DOHH2 (cell line): ENCODE data around the gene CSNK1G2.

Source experiments
- EZH2phosphoT487 ChIP-seq: fragments of 200-600 bp; sonication (generic); IDR thresholded peaks from 2 replicates; pipeline ENCODE4 v1.6.1; 2017; ENCODE audit warnings: borderline replicate concordance, mild to moderate bottlenecking, antibody characterized with exemption, low read length, moderate library complexity, mixed read lengths
- TF ChIP-seq, protein P1 (sequence below): fragments of 200-600 bp; sonication (generic); IDR thresholded peaks from one replicate; pipeline ENCODE4 v1.5.1; 2014; ENCODE audit warnings: antibody characterized with exemption, mild to moderate bottlenecking, low read depth, low read length; ENCODE audit not compliant: poor library complexity, severe bottlenecking

DNA sequence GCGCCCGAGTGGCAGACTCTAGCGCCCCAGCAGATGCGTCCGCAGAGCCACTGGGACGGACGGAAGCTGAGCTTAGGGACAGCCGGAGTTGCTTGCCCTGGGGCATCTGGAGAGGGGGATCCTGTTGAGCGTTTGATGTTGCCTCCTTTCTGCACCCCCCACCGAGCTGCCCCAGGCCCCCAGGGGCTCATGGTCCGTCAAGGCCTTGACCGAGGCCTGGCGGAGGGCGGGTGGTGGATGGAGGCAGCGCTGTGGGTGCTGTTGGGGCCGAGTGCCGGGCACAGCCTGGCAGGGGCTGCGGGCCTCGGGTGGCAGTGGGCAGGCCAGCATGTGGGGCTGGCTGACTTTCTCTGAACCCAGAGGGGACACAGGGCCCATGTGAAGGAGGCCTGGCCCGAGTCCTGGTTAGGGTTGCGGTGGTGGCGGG, 2.7 kb downstream of the CSNK1G2 start:
- TF ChIP-seq EZH2phosphoT487: no peak
- TF ChIP-seq, protein P1, sequence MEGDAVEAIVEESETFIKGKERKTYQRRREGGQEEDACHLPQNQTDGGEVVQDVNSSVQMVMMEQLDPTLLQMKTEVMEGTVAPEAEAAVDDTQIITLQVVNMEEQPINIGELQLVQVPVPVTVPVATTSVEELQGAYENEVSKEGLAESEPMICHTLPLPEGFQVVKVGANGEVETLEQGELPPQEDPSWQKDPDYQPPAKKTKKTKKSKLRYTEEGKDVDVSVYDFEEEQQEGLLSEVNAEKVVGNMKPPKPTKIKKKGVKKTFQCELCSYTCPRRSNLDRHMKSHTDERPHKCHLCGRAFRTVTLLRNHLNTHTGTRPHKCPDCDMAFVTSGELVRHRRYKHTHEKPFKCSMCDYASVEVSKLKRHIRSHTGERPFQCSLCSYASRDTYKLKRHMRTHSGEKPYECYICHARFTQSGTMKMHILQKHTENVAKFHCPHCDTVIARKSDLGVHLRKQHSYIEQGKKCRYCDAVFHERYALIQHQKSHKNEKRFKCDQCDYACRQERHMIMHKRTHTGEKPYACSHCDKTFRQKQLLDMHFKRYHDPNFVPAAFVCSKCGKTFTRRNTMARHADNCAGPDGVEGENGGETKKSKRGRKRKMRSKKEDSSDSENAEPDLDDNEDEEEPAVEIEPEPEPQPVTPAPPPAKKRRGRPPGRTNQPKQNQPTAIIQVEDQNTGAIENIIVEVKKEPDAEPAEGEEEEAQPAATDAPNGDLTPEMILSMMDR: no peak
